Thyroid gland (tissue), 4 donors: Measurements from ENCODE around the gene PKD1L1. TPM values are rescaled to one million over a fixed set of nuclear protein-coding genes. Genes with fewer than 3 reads are reported as not detected.

ENCODE experiments used
- DNase-seq, 2 donors: peaks; one replicate each; pipeline ENCODE4 v3.0.0-alpha.2; 2019
- H3K27ac ChIP-seq, 3 donors: fragments of 200-600 bp; sonication (generic); 1 replicate in 2 of 3; 2 replicates in 1 of 3; pipeline ENCODE4 v1.5.1; 2016 to 2019; ENCODE audit warnings: mild to moderate bottlenecking in 1 of 3, moderate library complexity in 1 of 3
- H3K27me3 ChIP-seq: fragments of 200-600 bp; sonication (generic); one replicate; pipeline ENCODE4 v1.5.1; 2019
- H3K36me3 ChIP-seq, 2 donors: fragments of 200-600 bp; sonication (generic); one replicate each; pipeline ENCODE4 v1.5.1; 2016 to 2019
- H3K4me1 ChIP-seq, 2 donors: fragments of 200-600 bp; sonication (generic); one replicate each; pipeline ENCODE4 v1.5.1; 2017 to 2019
- H3K4me3 ChIP-seq, 3 donors: fragments of 200-600 bp; sonication (generic); replicated peaks in 1 of 3; 1 replicate in 2 of 3; 2 replicates in 1 of 3; pipeline ENCODE4 v1.5.1; 2016; ENCODE audit warnings: mild to moderate bottlenecking in 1 of 3
- H3K9me3 ChIP-seq: fragments of 200-600 bp; sonication (generic); one replicate; pipeline ENCODE4 v1.5.1; 2017
- CTCF ChIP-seq, 6 experiments: fragments of 200-600 bp in 3 of 6; fragments of 450-650 bp in 3 of 6; sonication (generic) in 3 of 6; IDR thresholded peaks; one replicate each; pipeline ENCODE4 v1.5.1; 2016 to 2019; ENCODE audit warnings: antibody characterized with exemption in 6 of 6, mild to moderate bottlenecking in 2 of 6, inconsistent platforms in 1 of 6, moderate library complexity in 1 of 6
- POLR2A ChIP-seq, 2 donors: fragments of 450-650 bp; IDR thresholded peaks; one replicate each; pipeline ENCODE4 v1.6.1; 2017; ENCODE audit warnings: antibody characterized with exemption in 2 of 2, mild to moderate bottlenecking in 2 of 2, moderate library complexity in 1 of 2
- WGBS, 2 donors: methylation state at CpG; one replicate each; pipeline ENCODE4 v1.1.5; 2017; 5-methylcytosine and 5-hydroxymethylcytosine counted together
- intact Hi-C: fragments of 100-400 bp; cut with DNase I; formaldehyde crosslinking; loops from one replicate; pipeline ENCODE4 v1.15.1; 2023
- total RNA-seq, 4 donors: library from RNA; depleted of rRNA; stranded (reverse); fragments of >200 nt; gene quantifications; one replicate each; pipeline ENCODE4 v1.2.3, GENCODE V29; 2016

The PKD1L1 gene
- total RNA-seq, 4 donors from 2014 or later: under 0.01 to 0.17 (median 0.14) TPM

DNA sequence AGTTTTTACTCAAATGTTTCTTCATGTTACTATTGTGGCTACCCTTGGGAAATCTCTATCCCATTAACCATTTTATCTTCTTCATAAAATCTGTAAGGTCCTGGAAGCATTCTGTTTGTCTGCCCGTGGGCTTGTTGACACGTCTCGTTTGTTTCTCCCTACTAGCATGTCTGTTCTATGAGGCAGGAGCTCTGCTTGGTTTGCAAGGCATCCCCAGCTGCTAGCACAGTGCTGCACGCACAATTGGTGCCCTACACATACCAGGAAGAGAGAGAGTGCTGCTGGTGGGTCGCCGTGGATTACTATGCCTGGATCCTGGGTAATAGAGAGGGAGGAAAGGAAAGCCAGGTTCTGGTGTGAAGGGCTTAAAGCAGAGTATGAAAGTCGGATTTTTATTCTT lies 200.2 kb downstream of the PKD1L1 start:
- TF ChIP-seq POLR2A (IDR thresholded peaks at IDR 0.05) (no peak), CTCF (IDR thresholded peaks at IDR 0.05) (no peak)
- H3K27me3 ChIP-seq: no peaks in the 10 kb centered on the region
- H3K4me1 ChIP-seq: peaks cover 0 to 5% of the 10 kb centered on the region in 2 donors
- intact Hi-C loops: no loop called here
- H3K27ac ChIP-seq: no peak overlapping the region
- no peak overlapping the region for H3K4me3 ChIP-seq
- no peaks in the 10 kb centered on the region for H3K9me3 ChIP-seq
- no peak for DNase-seq
- H3K36me3 ChIP-seq: no peaks in the 10 kb centered on the region
- WGBS, 2 donors: 76 to 82% methylated on average over 7 of the region's 7 CpGs

GRCh38 chr7:47747160-47747559 lies 201.1 kb downstream of the PKD1L1 start:
- H3K4me3 ChIP-seq: no peak overlapping the region
- TF ChIP-seq CTCF (IDR thresholded peaks at IDR 0.05) (no peak), POLR2A (IDR thresholded peaks at IDR 0.05) (no peak)
- intact Hi-C loops: no loop called here
- 83 to 86% methylated on average over 6 of the region's 6 CpGs for WGBS, 2 donors
- no peaks in the 10 kb centered on the region for H3K27me3 ChIP-seq
- H3K36me3 ChIP-seq: no peaks in the 10 kb centered on the region
- no peak overlapping the region for H3K27ac ChIP-seq
- H3K9me3 ChIP-seq: no peaks in the 10 kb centered on the region
- peaks cover 0 to 5% of the 10 kb centered on the region in 2 donors for H3K4me1 ChIP-seq
- DNase-seq: no peak

DNA sequence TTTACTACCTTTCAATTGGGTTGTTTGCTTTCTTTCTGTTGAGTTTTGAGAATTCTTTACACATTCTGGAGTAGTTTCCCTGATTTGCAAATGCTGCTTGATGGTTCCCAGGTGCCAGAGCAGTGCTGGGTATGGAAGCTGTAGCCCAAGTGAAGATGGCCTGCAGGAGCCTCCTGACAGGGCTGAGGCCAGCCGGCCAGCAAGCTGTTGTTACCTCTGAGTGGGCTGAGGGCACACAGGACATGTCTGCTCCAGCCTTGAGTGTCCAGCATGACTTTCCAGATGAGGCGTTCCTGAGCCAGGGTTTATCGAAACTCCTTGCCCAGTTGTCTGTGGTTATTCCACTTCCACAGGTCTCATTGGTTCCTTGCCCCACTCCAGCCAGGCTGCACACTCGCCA lies 201.8 kb downstream of the PKD1L1 start:
- 92 to 100% methylated on average over 3 of the region's 4 CpGs for WGBS, 2 donors
- Histone ChIP-seq H3K27me3 (no peaks in the 10 kb centered on the region), H3K4me3 (no peak overlapping the region), H3K4me1 (peaks cover 0 to 5% of the 10 kb centered on the region in 2 donors), H3K9me3 (no peaks in the 10 kb centered on the region), H3K27ac (no peak overlapping the region), H3K36me3 (no peaks in the 10 kb centered on the region)
- intact Hi-C loops: no loop called here
- DNase-seq: no peak
- TF ChIP-seq CTCF (IDR thresholded peaks at IDR 0.05) (no peak), POLR2A (IDR thresholded peaks at IDR 0.05) (no peak)

DNA sequence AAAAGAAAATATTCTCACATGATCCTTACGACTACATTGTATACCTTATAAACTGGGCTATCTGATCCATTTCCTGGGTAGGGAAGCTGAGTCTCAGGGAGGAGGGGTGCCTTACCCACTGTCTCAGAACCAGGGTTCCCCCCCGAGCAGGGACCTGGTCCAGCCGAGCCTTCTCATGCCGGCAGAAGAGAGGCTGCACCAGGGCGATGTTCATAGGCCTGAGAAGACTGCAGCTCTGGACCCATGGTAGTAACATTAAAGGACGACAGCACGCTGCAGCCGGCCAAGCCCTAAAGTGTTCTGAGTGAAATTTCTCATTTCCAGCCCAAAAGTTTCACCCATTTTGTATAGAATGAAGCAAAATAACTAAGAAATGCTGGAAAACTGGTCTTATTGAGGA lies 203.4 kb downstream of the PKD1L1 start:
- Histone ChIP-seq H3K36me3 (no peaks in the 10 kb centered on the region), H3K27ac (no peak overlapping the region), H3K9me3 (no peaks in the 10 kb centered on the region), H3K27me3 (no peaks in the 10 kb centered on the region), H3K4me1 (peaks cover 0 to 5% of the 10 kb centered on the region in 2 donors), H3K4me3 (no peak overlapping the region)
- no peak for TF ChIP-seq POLR2A (IDR thresholded peaks at IDR 0.05)
- TF ChIP-seq CTCF (IDR thresholded peaks at IDR 0.05): no peak
- intact Hi-C loops: no loop called here
- WGBS, 2 donors: 94 to 95% methylated on average over 8 of the region's 8 CpGs
- no peak for DNase-seq

GRCh38 chr7:47743965-47744591 lies 204.2 kb downstream of the PKD1L1 start:
- 46 to 48% methylated on average over 25 of the region's 25 CpGs for WGBS, 2 donors
- TF ChIP-seq CTCF (IDR thresholded peaks at IDR 0.05): no peak
- no peak for TF ChIP-seq POLR2A (IDR thresholded peaks at IDR 0.05)
- no peaks in the 10 kb centered on the region for H3K36me3 ChIP-seq
- H3K27me3 ChIP-seq: no peaks in the 10 kb centered on the region
- H3K27ac ChIP-seq: no peak overlapping the region
- peaks cover 0 to 5% of the 10 kb centered on the region in 2 donors for H3K4me1 ChIP-seq
- H3K9me3 ChIP-seq: no peaks in the 10 kb centered on the region
- H3K4me3 ChIP-seq: no peak overlapping the region
- intact Hi-C loops: no loop called here
- no peak for DNase-seq
